Common myeloid progenitor, CD34-positive (primary cell): ENCODE results near the gene OR1J2.

Source experiments
- CTCF ChIA-PET: fragments of 350-600 bp; sonication (Branson Sonifier 250); formaldehyde crosslinking; loops from one replicate; lab custom pipeline; 2021; ENCODE audit warnings: antibody characterized with exemption; lab: Charles Lee
- POLR2A ChIA-PET: fragments of 350-600 bp; sonication (Branson Sonifier 250); formaldehyde crosslinking; loops from one replicate; lab custom pipeline; 2021; ENCODE audit warnings: antibody characterized with exemption; lab: Charles Lee
- DNase-seq, 3 donors: peaks; one replicate each; pipeline versions ENCODE4 v3.0.0 to v3.0.0-alpha.2; 2013
- H3K27ac ChIP-seq, 2 experiments: 1 replicate in 1 of 2; 2 replicates in 1 of 2; pipeline ENCODE4 v1.7.0; 2013; ENCODE audit warnings: inconsistent platforms in 2 of 2, low read length in 2 of 2, mild to moderate bottlenecking in 2 of 2, low read depth in 1 of 2, moderate library complexity in 1 of 2; ENCODE audit not compliant: severe bottlenecking in 2 of 2, insufficient read depth in 1 of 2, poor library complexity in 1 of 2
- H3K27me3 ChIP-seq, 5 experiments: replicated peaks in 2 of 5; 1 replicate in 3 of 5; 2 replicates in 2 of 5; pipeline versions ENCODE4 v1.6.1 to v1.7.0; 2013; ENCODE audit warnings: low read length in 4 of 5, mild to moderate bottlenecking in 2 of 5, moderate library complexity in 2 of 5, inconsistent platforms in 1 of 5; ENCODE audit not compliant: insufficient read depth in 5 of 5, control insufficient read depth in 4 of 5
- H3K36me3 ChIP-seq, 4 experiments: 1 replicate in 2 of 4; 2 replicates in 2 of 4; pipeline versions ENCODE4 v1.6.1 to v1.7.0; 2013; ENCODE audit warnings: low read length in 3 of 4, control low read depth in 1 of 4, mild to moderate bottlenecking in 1 of 4; ENCODE audit not compliant: control insufficient read depth in 4 of 4, insufficient read depth in 4 of 4
- H3K4me1 ChIP-seq, 4 experiments: 1 replicate in 3 of 4; 2 replicates in 1 of 4; pipeline versions ENCODE4 v1.6.1 to v1.7.1; 2013; ENCODE audit warnings: low read length in 3 of 4, mild to moderate bottlenecking in 3 of 4, control low read depth in 1 of 4, inconsistent platforms in 1 of 4, moderate library complexity in 1 of 4; ENCODE audit not compliant: control insufficient read depth in 4 of 4, insufficient read depth in 4 of 4; ENCODE audit errors: control extremely low read depth in 1 of 4
- H3K4me3 ChIP-seq, 7 experiments: 1 replicate in 4 of 7; 2 replicates in 3 of 7; pipeline versions ENCODE4 v1.5.1 to v1.7.0; 2013; ENCODE audit warnings: mild to moderate bottlenecking in 7 of 7, low read length in 6 of 7, moderate library complexity in 6 of 7, inconsistent platforms in 2 of 7, low read depth in 2 of 7, control low read depth in 1 of 7; ENCODE audit not compliant: insufficient read depth in 4 of 7, control insufficient read depth in 1 of 7; ENCODE audit errors: extremely low read depth in 1 of 7
- H3K9me3 ChIP-seq, 5 experiments: 1 replicate in 4 of 5; 2 replicates in 1 of 5; pipeline versions ENCODE4 v1.6.1 to v1.7.1; 2013; ENCODE audit warnings: low read length in 4 of 5, mild to moderate bottlenecking in 2 of 5, inconsistent platforms in 1 of 5, low read depth in 1 of 5, moderate library complexity in 1 of 5; ENCODE audit not compliant: control insufficient read depth in 4 of 5, insufficient read depth in 2 of 5; ENCODE audit errors: control extremely low read depth in 1 of 5
- WGBS: methylation state at CpG from one replicate; pipeline ENCODE4 v1.1.5; 2013; ENCODE audit not compliant: insufficient coverage; 5-methylcytosine and 5-hydroxymethylcytosine counted together

Gene OR1J2

DNA sequence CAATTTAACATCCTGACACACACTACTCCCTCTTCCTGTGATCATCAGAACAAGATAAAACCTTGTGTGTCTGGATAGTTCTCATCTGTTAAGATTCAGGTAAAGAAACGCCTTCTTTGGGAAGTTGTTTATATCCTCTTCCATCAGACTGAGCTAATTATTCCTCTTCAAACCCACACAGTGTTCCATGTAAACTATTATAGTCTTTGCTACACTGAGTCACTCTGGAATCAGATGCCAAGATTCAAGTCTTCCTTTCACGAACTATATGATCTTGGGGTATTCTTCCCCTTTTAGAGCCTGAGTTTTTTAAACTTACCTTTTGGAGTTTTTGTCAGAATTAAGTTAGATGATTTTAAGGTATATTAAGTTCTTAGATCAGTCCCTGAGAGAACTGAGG is 34.9 kb upstream of the OR1J2 start:
- no peaks in the 10 kb centered on the region for H3K9me3 ChIP-seq
- H3K27me3 ChIP-seq: peaks cover 0 to 10% (median 0%) of the 10 kb centered on the region in 5 experiments
- POLR2A ChIA-PET: no interaction called here
- no CpG with 5 or more reads among the region's 2 CpGs for WGBS
- no peaks in the 10 kb centered on the region for H3K36me3 ChIP-seq
- DNase-seq: no peak
- no peak overlapping the region for H3K27ac ChIP-seq
- H3K4me3 ChIP-seq: no peak overlapping the region
- no peaks in the 10 kb centered on the region for H3K4me1 ChIP-seq
- CTCF ChIA-PET: interaction anchor here (1.1 to 1.3 kb wide), 2 partner anchors 11 to 23 kb away, joined by 3 read pairs; no protein-coding TSS in a partner anchor

DNA sequence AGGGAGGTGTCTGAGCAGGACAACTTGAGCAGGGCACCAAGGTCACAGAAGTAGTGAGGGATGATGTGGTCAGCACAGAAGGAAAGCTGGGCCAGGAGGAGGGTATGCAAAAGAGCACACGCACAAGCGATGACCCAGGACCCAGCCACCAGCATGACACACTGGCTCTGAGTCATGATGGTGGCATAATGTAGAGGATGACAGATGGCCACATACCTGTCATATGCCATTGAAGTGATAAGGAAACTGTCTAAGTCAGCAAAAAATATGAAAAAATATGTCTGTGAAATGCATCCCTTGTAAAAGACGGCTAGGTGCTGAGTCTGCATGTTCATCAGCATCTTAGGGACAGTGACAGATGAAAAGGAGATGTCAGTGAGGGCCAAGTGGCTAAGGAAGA is 33.3 kb upstream of the OR1J2 start:
- Histone ChIP-seq H3K4me3 (no peak overlapping the region), H3K36me3 (no peaks in the 10 kb centered on the region), H3K27ac (no peak overlapping the region), H3K27me3 (peaks cover 0 to 9% (median 0%) of the 10 kb centered on the region in 5 experiments), H3K9me3 (no peaks in the 10 kb centered on the region), H3K4me1 (no peaks in the 10 kb centered on the region)
- CTCF ChIA-PET: interaction anchor here (1.3 kb wide), 1 partner anchor 12 kb away, joined by 3 read pairs; no protein-coding TSS in a partner anchor
- whole genome bisulfite sequencing: 100% methylated on average over 3 of the region's 3 CpGs
- DNase-seq: no peak
- POLR2A ChIA-PET: no interaction called here

DNA sequence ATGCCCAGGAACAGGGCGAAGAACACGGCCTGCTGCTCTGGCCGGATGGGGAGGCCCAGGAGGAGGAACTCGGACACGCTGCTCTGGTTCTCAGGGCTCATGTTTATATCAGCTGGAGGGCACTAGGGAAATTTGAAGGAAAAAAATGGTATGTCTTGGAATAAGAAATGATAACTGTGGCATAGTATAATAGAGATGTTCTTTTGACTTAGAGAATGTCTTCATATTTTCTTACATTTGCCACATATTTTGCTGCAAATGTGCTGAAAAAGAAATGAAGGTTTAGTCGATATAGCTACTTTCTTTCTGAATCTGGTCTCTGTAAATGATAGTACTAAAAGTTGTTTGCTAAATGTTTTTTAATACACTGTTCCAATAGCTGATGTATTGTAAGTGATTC is 32.8 kb upstream of the OR1J2 start, which contains the start of gene OR1J1:
TSS of gene OR1J1 (minus strand) at position 101 of the 400 bp plus-strand sequence. CDS start at position 101, 0 bp downstream.
- POLR2A ChIA-PET: no interaction called here
- no peaks in the 10 kb centered on the region for H3K36me3 ChIP-seq
- CTCF ChIA-PET: interaction anchor here (1.3 kb wide), 1 partner anchor 12 kb away, joined by 3 read pairs; no protein-coding TSS in a partner anchor

DNA sequence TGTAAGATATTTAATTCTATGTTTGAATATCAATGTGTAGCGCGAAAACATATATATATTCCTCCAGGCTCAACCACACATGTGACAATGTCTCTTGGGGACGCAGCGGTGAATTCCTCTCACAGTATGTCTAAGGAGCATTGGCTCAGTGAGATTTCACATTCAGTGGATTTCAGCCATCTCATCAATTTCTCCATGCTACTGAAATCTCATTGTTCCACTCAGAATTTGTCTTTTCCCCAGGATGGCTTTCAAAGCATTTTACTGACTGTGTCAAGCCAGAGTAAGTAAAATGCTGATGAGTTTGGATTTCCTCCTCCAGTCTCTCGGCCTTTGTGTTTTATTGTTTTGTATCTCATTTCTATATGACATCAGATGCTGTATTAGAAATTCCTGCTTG is 31.5 kb upstream of the OR1J2 start:
- DNase-seq: no peak
- POLR2A ChIA-PET: no interaction called here
- Histone ChIP-seq H3K27ac (no peak overlapping the region), H3K9me3 (no peaks in the 10 kb centered on the region), H3K4me1 (no peaks in the 10 kb centered on the region), H3K4me3 (no peak overlapping the region), H3K36me3 (no peaks in the 10 kb centered on the region), H3K27me3 (peaks cover 0 to 7% (median 0%) of the 10 kb centered on the region in 5 experiments)
- 100% methylated on average over 1 of the region's 5 CpGs for WGBS
- CTCF ChIA-PET: no interaction called here

More for the DNA sequence above, 32.8 kb upstream of the OR1J2 start, which contains the start of gene OR1J1:
- H3K27ac ChIP-seq: no peak within 1 kb of the TSS
- WGBS: 100% methylated on average over 5 of the region's 6 CpGs
- H3K4me1 ChIP-seq: no peaks in the 10 kb centered on the region
- no peak for DNase-seq
- H3K9me3 ChIP-seq: no peaks in the 10 kb centered on the region
- no peak within 1 kb of the TSS for H3K4me3 ChIP-seq
- H3K27me3 ChIP-seq: peaks cover 0 to 9% (median 0%) of the 10 kb centered on the region in 5 experiments

DNA sequence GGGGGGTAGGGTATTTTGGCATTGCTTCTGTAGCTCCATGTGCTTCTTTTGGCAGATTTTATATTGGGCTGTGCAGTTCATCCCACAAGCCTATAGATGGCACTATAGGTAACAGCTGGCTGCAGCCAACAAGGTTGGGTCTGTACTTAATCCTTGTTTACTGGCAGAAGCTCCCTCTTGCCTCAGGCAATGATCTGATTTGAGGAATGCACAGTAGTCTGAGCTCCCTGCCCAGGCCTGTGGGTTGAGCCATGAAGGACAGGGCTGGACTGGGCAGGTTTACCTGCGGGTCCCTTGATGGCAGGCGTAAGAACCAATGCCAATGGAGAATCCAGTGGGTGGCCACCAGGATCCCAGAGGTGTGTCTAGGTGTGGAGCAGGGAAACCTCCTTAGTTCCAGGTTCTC is 11.7 kb upstream of the OR1J2 start:
- Histone ChIP-seq H3K9me3 (peaks cover 0 to 5% (median 2%) of the 10 kb centered on the region in 5 experiments), H3K4me1 (no peaks in the 10 kb centered on the region), H3K36me3 (no peaks in the 10 kb centered on the region), H3K27ac (no peak overlapping the region), H3K4me3 (no peak overlapping the region), H3K27me3 (peaks cover 0 to 7% (median 0%) of the 10 kb centered on the region in 5 experiments)
- DNase-seq: peak; percentile 20 to 52 (median 51)
- CTCF ChIA-PET: interaction anchor here (1.2 to 1.8 kb wide), 6 partner anchors 9 to 312 kb away, joined by 3 to 8 read pairs (median 4); no protein-coding TSS in a partner anchor
- 83% methylated on average over 2 of the region's 2 CpGs for WGBS
- POLR2A ChIA-PET: no interaction called here

DNA sequence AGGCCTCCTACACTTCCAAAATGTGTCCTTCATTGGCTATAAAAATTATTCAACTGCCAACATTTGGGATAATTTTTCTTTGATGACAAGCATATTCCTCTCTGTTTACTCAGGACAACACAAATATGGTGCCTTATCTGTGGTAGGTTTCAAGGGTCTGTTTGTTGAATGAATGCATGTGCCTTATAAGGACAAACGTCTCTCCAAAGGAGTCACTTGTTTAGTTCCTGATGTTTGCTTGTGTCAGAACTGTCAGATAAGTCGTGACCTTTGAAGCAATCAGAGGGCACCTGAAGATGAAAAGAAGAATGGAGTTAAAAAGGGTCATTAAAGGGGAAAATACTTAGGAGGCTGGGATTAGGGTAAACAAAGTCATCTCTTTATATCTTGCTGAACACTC is 3.6 kb upstream of the OR1J2 start:
- H3K27ac ChIP-seq: no peak overlapping the region
- H3K4me3 ChIP-seq: no peak overlapping the region
- no peaks in the 10 kb centered on the region for H3K9me3 ChIP-seq
- ChIA-PET CTCF (interaction anchor here (1.9 kb wide), 1 partner anchor 9 kb away, joined by 4 read pairs; no protein-coding TSS in a partner anchor), POLR2A (no interaction called here)
- no peaks in the 10 kb centered on the region for H3K36me3 ChIP-seq
- no peaks in the 10 kb centered on the region for H3K4me1 ChIP-seq
- H3K27me3 ChIP-seq: peaks cover 0 to 17% (median 0%) of the 10 kb centered on the region in 5 experiments
- DNase-seq: no peak
- 83% methylated on average over 1 of the region's 2 CpGs for WGBS

DNA sequence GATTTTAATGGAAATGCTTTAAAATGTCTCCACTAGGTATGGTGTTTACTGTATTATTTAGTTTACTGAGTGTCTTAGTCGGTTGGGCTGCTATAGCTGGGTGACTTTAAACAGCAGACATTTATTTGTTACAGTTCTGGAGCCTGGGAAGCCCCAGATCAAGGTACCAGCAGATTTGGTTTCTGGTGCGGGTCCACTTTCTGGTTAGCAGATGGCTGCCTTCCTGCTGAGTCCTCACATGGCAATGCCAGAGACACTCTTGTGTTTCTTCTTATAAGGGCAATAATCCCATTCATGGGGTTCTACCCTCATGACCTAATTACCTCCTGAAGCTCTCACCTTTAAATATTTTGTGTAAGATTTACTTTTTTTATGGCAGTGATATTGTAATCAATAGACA is 7.6 kb downstream of the OR1J2 start:
- no peak overlapping the region for H3K4me3 ChIP-seq
- H3K4me1 ChIP-seq: no peaks in the 10 kb centered on the region
- 83% methylated on average over 1 of the region's 2 CpGs for WGBS
- DNase-seq: no peak
- ChIA-PET POLR2A (no interaction called here), CTCF (no interaction called here)
- no peak overlapping the region for H3K27ac ChIP-seq
- H3K36me3 ChIP-seq: no peaks in the 10 kb centered on the region
- H3K9me3 ChIP-seq: peaks cover 0 to 2% (median 0%) of the 10 kb centered on the region in 5 experiments
- H3K27me3 ChIP-seq: peaks cover 0 to 8% (median 2%) of the 10 kb centered on the region in 5 experiments
